8988T (cell line): ENCODE results near the gene MTOR.
"Not testable (repeated sequence)": the region's sequence is repeated elsewhere in the genome, so short reads cannot be mapped to it uniquely, and the experiment has no call there.

Source experiments
- DNase-seq: peaks from one replicate; pipeline ENCODE4 v3.0.0; 2011

MTOR gene

DNA sequence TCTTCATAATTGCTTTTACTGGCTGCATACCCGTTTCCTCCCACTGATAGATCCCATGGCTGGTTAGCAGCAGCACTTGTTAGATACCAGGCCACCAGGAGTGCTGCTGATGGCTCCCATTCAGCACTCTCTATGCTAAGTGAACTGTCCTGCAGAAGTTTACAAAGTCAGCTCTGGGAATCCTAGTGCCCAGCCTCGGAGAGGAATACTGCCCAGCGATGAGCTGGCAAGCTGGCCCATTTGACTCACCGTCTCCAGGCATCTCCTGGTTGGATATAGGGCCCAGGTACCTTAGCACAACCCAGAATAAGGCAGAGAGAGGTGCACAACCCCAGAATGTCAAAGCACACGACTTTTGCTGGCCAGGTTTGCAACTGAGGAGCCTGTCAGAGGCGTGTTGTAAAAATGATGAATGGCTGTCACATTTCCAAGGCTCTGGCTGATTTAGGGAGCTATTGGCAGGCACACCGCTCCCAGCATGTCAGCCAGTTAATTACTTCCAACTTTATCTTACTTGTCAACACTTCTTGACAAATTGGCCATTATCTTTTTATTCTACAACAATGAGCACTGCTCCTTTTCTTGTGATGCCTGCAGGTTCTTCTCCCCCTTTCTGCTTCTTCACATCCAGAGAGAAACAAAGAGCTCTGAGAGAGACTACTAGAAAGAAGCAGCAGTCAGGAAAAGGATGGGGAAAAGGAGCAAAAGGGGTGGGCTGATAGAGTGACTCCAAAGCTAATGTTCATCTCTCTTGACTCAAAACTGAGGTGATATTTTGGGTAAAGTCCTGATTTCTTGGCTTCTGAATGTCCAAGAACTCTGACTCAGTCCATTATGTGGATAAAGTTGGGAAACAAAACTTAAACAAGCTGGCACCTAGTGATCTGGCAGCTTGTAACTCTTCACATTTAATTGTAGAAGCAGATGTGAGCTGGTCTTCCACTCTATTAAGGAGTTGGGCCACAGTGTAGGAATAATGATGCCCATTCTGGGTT is 84.0 kb downstream of the MTOR start:
- DNase-seq = no peak

DNA sequence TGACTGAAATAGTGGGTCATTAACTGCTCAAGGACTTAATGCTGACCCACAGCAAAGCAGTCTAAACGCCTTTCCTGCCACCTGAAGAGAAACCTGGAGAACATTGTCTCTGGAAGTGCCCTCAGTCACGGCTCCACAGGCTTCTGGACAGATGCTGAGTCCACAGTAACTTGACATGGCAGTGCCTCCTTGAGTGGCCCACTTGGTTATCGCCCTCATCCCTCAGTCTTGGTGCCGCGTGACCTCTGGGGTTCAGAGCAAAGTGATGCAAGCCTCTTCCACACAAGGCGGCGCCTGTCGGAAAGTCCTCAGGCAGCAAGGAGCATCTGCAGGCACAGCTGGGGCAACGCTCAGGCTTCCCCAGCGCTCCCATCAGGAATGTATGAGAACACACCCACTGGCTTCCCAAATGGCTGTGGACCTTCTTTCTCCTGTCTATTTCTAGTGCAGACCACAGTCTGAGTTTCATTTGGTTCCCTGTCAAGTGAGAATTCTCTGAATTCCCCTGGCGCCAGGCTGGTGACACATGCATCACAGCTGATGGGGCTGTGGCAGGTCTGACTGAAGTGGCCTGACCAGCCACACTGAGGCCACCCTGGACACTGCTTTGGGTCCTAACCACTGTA is 86.2 kb downstream of the MTOR start:
- no peak for DNase-seq

DNA sequence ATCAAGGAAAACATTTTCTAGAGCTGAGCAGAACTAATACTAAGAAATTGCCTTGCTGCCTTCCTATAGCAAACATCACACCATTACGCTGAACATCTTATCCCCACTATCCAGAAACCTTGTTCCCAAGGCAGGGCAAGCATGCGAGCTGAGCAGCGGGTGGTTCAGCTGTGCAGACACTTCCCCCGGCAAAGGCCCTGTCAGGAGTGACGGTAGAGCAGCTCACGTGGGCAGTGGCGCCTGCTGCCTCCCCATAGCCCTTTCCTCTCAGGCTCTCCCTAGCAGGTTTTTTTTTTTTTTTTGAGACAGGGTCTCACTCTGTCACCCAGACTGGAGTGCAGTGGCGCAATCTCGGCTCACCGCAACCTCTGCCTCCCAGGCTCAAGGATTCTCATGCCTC is 86.9 kb downstream of the MTOR start:
- no peak for DNase-seq

DNA sequence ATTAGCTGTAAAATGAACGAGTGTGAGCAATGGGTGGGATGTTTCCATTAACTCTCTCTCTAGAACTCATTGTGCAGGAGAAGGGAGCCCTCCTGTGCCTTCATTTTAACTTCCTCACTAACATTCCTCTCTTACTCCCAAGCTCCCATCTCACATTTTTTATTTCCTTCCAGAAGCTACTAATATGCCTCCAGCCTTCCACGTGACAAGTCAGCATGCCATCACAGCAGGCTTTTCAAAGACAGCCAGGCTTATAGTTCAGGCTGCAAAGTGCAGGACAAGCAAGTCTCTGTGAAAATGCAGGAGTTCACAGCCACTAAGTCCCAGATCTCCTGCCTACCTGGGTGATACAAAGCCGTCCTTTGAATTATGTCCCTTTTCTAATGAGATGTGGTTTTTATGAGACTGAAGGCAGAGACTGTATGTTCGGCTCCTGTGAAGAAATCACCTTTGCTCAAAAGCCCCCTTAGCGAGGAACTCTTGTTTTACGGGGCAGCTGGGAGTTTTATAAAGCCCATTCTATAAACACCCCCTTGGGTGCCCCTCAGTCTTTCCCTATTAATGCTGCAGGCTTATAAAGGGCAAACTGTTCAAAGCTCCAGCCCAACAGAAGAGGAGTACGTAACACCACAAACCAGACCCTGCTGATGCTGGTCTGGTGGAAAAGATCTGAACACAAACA is 87.9 kb downstream of the MTOR start:
- DNase-seq = no peak

DNA sequence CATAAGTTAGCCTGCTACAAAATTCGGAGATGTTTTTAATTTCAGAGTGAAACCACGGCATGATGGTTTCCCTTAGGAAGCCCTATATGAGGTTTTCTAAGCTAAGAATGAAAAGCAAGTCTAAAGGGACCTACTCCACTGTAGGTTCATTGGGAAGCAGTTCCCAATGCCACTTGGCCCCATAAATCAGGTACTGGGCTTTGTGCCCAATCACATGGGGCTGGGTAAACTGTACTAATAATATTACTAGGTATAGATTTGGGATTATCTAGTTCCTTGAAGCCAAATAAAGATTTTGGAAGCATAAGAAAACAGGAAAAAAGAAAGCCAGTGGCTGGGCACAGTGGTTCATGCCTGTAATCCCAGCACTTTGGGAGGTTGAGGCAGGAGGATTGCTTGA is 92.2 kb downstream of the MTOR start:
- DNase-seq = no peak

DNA sequence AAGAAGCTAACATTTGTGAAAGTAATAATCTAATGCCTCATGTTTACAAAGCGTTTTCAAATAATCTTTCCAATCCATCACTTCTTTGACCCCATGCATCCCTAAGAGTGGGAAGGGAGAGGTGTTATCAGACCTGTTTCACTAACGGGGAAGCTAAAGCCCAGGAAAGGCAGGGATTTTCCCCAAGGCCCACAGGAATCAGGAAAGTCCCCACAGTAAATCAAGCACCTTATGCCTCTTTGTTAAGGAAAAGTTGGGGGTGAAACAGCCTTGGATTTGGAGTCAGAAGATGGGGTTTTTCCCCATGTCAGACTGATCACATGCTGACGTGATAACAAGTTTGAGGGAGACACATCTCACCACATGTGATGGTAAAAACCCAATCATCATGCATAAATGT is 93.1 kb downstream of the MTOR start:
- no peak for DNase-seq

DNA sequence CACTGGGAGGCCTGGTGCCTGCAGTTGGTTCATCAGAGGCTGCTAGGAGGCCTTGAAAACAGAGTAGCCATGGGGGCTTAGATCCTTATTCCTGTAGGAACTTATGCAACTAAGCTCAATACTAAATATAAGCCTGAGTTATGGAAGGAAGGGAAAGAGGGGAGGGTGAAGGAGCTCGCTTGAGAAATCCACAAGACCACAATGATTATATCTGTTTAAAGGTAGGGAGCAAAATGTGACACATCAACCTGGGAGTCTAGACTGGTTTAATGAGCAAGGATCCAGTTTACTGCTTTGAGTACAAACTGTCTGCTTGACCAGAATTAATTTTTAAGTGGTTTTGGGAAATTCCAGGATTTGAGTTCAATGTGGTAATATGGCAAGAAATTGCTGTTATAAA is 93.6 kb downstream of the MTOR start:
- no peak for DNase-seq

DNA sequence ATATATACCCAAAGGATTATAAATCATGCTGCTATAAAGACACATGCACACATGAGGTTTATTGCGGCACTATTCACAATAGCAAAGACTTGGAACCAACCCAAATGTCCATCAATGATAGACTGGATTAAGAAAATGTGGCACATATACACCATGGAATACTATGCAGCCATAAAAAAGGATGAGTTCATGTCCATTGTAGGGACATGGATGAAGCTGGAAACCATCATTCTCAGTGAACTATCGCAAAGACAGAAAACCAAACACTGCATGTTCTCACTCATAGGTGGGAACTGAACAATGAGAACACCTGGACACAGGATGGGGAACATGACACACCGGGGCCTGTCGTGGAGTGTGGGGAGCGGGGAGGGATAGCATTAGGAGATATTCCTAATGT is 95.6 kb downstream of the MTOR start:
- DNase-seq = not testable (repeated sequence)

DNA sequence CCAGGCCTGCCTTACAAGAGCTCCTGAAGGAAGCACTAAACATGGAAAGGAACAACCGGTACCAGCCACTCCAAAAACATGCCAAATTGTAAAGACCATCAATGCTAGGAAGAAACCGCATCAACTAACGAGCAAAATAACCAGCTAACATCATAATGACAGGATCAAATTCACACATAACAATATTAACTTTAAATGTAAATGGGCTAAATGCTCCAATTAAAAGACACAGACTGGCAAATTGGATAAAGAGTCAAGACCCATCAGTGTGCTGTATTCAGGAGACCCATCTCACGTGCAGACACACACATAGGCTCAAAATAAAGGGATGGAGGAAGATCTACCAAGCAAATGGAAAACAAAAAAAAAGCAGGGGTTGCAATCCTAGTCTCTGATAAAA is 99.6 kb downstream of the MTOR start:
- DNase-seq = not testable (repeated sequence)

DNA sequence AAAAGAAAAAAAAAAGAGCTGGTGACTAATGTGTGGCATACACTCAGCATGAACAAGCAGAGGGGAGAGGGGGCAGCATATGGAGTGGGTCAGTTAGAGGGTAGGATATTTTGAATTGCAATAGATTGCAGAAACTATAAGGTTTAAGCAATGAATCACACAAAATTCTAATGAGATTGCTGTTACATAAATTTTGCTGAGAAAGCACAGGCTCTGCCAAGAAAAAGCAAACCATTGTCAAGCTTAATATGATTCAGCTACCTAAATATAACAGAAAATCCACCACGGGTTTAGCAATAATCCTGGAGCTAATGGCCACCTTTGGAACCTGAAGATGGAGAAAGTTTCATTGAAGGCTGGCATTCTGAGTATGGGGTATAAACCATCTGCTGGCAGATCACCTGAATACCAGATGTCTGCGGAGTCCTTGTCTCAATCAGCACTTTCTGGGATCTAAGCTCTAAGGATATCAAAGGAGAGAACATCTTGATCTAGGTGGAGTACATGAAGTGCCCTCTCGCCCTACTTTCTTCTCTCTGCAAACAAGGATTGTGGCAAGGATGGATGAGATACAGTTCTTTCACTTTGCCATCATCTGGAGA is 103.5 kb downstream of the MTOR start:
- DNase-seq = no peak

DNA sequence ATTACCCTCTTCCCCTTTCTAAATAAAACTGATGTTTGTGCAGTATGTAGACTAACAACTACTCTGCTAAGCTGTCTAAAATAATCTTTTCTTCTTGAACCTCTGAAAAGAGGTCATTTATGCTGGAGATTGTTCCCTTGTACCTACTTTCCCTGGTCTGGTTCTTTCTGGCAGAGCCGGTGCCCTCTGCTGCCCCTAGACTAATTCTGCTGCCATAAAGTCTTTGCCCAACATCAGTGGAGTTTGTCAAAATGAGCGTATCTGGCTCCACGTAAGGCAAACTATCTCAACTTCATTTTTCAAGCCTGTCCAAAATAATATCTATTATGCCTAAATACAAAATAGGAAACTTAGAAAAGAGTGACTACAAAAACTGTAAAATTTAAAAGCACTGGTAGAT is 104.1 kb downstream of the MTOR start:
- no peak for DNase-seq

DNA sequence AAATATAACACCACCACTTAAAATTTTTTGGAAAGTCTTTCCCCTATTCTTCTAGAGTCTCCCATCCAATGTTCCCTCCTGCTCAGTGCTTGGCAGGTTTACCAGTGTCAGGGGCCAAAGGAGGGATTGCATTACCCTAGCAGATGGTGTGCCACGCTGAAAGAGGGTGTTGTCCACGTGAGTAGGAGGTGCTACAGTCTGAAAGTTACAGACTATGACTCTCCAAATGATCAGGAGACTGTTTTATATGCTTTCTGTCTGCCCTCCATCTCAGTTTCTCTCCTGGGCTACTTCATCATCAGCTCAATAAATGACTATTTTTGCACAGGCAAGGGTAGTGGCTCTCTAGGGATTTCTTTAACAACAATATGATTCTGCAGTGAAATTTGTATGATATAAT is 104.5 kb downstream of the MTOR start:
- no peak for DNase-seq

DNA sequence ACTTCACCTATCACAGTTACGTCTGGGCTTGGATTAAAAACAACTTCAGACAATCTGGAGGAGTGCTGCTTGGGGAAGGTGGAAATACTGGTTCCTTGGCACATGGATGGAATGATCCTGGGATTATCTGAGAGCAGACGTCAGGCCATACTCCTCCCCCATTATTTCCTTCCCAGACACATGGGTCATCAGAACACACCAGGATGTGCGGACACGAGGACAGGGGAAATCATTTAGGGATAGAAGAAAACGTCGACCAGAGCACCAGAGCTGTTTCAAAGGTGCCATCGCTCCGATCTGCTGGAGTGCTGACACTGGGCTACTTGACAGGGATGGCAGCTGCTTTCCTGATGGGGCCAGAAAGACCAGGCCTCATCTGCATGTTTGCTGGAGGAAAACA is 105.0 kb downstream of the MTOR start:
- DNase-seq = no peak

DNA sequence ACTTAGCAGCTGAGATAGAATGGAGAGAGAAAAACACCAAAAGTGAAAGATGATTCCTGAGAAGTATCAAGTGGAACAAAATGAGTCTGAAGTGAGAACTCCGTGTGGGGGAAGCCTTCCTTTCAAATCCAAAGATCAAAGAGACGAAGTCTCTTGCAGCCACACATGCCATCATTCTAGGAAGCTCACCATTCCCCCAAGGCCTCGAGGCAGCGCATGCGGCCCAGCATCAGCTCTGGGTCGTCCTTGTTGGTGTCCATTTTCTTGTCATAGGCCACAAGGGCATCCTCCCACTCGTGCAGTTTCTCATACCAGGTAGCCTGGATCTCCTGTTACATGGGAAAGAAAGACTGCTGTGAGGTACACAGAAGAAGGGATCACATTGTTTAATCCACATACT is 105.4 kb downstream of the MTOR start:
- DNase-seq = no peak

DNA sequence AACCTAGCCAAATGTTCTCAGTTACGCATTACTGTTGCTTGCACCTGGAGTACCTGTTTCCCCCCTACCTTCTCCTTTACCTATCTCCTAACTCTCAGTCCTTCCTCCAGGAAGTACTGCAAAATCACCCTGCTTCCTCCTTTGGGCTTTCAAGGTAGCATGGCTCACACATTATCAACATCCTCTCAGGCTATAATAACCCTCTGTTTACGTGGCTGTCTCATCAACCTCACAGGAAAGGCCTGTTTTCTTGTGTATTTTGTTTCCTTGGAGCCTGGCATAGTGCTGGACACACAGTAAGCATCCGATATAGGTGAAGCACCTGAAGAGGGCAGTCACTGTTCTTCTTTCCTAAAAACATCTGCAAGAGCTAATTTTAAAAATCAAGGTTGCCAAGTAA is 105.9 kb downstream of the MTOR start:
- no peak for DNase-seq

DNA sequence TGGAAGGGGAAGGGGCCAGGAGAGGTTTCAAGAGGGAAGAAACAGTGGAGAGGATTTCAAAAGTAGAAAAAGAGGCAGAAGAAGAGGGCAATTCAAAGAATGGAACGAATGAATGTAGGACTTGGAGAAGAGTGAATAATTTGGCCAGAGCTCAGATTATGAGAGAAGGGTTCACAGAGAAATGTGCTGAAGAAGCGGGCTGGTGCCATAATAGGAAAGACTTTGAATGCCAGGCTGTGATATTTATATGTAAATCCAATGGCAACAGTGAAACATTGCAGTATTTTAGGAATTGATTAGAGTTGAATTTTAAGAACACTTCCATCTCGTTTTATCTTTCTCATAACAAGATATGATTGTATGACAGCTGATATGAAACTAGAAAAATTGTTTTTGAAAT is 109.2 kb downstream of the MTOR start:
- no peak for DNase-seq

DNA sequence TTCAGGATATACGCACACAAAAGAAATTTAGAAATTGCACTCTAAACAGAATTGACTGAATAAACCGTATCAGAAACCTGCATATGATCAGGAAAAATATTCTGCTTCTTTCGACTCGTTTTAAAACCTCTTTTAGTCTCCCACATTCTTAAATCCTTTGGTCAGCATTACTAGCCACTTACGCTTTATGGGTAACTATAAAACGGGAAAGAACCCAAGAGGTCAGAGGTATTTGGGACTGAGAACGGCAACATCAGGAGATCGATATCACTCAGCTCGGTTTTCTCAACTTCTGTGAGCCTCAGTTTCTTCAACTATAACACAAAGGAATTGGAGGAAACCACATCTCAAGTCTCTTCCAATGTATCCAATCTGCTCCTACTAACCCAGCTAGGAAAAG is 109.6 kb downstream of the MTOR start:
- no peak for DNase-seq

DNA sequence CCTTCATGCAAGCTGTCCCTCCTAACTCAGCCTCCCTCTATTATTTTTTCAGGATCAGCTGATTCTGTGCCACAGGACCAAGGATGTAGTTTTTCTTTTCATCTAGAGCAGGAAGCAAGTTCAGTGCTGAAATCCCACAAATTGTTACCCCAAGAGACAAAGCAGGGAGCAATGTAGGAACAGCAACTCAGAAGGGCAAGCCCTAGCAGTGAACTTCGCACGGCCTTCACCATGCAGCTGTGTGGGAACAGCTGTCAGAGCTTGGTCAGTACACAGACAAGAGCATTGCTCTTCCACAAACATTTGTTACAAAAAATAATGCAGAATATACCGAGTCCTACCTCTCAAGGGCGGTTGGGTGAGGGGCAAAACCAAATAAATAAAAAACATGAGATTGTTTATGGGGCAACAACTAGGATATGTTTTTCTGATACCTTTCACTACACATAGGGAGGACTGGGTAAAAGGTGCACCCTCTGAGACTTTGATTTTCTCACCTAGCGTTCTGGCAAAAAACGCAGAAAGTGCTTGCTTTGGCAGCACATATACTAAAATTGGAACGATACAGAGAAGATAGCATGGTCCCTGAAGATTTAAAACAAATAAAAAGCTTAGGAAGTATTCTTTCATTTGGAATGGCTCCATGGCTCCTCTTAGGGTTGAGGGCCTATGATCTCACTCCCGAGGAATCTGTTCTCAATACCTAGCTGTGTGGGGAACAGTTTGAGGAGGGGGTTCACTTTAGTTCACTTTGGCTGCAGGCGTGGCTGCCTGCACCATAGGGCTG is 110.3 kb downstream of the MTOR start:
- no peak for DNase-seq

DNA sequence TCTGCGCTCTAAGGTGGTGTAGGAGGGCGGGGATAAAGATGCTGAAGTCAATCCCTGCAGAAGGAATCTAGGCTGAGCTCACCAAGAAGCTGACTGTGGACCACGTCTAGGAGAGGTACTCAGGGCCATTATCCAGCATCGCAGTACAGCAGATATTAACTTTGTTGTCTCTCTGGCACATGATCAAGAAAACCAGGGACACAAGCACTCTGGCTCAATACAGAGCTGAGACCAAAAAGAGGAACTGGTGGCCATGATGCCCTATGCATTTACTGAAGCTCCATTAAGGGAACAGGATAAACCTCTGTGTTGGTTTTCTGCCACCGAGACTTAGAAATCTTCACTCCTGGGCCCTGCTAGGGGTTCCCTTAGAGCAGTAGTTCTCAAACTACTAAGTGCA is 111.2 kb downstream of the MTOR start:
- DNase-seq = no peak

DNA sequence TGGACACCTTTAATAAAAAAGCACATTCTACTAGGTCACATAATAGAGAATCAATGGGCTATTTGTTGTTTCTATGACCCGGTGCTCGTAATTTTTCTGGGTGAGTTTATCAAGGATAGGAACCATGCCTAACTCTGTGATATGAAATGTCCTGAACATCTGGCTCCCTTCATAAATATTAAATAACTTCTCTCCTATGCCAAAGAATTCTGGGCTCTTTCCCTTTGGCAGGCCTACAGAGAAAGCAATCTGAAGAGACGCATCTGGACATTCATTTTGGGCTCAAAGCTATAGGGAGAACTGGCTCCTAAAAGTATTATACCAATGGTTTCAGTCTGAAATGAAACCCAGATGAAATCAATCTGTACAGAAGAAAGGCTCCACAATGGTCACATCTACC is 112.0 kb downstream of the MTOR start:
- DNase-seq = no peak

DNA sequence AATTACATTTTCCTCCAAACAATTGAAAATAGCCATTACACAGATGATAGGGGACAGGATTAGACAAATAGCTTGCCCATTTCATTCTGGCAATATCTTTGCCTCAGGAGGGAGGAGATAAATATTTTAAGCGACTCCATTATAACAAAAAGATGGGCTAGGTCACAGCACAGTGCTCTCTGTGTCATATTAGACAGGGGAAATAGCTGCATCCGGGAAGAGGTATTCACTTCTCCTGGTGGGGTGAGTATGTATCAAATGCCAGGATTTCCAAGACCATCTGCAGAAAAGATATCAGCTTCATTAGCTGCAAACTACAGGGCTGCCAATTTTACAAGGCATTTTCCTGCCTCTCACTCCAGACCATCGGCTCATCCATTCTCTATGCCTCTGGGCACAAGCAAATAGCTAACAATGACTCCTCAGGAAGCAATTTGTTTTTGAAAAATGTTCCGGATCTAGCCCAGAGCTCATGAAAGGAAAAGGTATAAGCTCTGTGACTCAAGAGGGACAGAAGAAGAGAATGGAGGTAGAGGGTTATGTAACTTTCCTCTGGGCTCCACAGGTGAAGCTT is 115.1 kb downstream of the MTOR start:
- DNase-seq = no peak

DNA sequence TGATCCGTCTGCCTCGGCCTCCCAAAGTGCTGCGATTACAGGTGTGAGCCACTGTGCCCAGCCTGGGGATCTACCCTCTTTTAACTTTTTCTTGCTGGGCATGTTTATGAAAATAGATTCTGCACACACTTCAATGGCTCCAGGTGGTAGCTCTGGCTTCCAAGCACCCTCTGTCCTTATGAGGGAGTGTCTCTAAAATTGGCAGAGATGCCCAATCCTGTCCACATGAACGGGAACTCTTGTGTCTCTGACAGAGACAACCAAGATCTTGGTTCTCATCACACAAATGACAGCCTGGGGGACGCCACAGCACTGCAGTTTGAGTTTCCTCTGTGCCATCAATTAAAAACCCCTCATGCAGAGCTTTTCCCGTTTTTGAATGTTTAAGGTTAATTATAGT is 116.6 kb downstream of the MTOR start:
- DNase-seq = no peak
